ENCODE data around the gene MMEL1.

GRCh38 chr1:2590233-2591141, 42.3 kb downstream of the MMEL1 start:
- TF ChIP-seq CTCF (IDR thresholded peaks at IDR 0.05) (no peak), POLR2A (IDR thresholded peaks at IDR 0.05) (no peak)

Data from heart left ventricle (tissue), 13 donors.